ENCODE measurements around the gene DHX16.

- TF ChIP-seq CTCF (IDR thresholded peaks at IDR 0.05) (no peak), POLR2AphosphoS5 (IDR thresholded peaks at IDR 0.05) (no peak)
These were observed 44.0 kb upstream of the DHX16 start for GRCh38 chr6:30716879-30717128.

Measured in upper lobe of left lung (tissue), 4 donors.